HG02973 (cell line): ENCODE data around the gene ZNF608.

Experiments
- ATAC-seq: cut with Tn5 transposase; IDR thresholded peaks from one replicate; pipeline ENCODE4 v1.9.1; 2021; ENCODE audit warnings: moderate library complexity; ENCODE audit not compliant: unreplicated experiment

Gene ZNF608, protein sequence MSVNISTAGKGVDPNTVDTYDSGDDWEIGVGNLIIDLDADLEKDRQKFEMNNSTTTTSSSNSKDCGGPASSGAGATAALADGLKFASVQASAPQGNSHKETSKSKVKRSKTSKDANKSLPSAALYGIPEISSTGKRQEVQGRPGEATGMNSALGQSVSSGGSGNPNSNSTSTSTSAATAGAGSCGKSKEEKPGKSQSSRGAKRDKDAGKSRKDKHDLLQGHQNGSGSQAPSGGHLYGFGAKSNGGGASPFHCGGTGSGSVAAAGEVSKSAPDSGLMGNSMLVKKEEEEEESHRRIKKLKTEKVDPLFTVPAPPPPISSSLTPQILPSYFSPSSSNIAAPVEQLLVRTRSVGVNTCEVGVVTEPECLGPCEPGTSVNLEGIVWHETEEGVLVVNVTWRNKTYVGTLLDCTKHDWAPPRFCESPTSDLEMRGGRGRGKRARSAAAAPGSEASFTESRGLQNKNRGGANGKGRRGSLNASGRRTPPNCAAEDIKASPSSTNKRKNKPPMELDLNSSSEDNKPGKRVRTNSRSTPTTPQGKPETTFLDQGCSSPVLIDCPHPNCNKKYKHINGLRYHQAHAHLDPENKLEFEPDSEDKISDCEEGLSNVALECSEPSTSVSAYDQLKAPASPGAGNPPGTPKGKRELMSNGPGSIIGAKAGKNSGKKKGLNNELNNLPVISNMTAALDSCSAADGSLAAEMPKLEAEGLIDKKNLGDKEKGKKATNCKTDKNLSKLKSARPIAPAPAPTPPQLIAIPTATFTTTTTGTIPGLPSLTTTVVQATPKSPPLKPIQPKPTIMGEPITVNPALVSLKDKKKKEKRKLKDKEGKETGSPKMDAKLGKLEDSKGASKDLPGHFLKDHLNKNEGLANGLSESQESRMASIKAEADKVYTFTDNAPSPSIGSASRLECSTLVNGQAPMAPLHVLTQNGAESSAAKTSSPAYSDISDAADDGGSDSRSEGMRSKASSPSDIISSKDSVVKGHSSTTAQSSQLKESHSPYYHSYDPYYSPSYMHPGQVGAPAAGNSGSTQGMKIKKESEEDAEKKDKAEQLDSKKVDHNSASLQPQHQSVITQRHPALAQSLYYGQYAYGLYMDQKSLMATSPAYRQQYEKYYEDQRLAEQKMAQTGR (N-terminal part only)

DNA sequence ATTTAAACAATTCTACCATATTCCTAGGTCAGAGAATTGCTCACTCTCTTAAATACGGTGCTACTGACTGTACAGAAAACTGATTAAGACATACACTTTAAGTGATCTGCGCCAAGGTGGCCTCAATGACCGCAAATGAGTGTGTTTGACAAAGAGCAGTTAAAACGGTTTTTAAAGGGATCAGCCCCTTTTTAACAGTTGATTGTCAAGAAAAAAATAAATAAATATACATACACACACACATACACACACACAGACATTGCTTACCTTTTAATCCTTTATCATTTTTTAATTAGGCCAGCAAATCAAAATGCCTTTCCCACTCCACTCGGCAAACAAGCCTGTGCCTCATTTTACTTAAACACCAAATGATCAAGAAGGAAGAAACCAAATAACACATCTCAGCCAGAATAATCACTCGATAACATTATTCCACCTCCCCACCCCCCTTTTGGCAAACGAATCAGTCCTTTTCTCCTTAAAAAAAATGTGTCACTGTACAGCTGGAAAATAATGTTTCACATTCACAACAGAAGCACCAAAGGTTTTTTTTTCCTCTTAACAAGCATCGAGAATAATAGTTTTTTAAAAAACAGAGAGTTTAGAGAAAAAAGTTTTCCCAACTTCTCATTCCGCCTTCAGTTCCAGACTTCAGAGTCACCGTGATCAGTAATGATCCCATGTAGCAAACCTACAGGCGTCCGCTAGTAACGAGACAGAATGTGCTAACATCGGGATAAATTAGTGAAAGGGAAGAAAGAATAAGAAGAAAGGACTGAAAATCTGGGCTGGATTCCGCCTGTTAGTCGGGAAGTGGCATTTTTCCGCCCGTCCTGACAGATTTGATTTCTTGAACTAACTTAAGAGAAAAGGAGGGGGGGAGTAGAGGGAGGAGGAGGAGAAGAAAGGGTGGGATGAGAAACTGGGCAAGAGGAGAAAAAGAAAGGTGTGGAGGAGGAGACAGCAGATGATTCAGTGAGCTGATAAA is at the start of gene ZNF608:
Gene ZNF608 (minus strand): TSS at position 712 of the 988 bp plus-strand sequence. CDS start 1,650 bp downstream, outside the sequence.
- no peak for ATAC-seq

DNA sequence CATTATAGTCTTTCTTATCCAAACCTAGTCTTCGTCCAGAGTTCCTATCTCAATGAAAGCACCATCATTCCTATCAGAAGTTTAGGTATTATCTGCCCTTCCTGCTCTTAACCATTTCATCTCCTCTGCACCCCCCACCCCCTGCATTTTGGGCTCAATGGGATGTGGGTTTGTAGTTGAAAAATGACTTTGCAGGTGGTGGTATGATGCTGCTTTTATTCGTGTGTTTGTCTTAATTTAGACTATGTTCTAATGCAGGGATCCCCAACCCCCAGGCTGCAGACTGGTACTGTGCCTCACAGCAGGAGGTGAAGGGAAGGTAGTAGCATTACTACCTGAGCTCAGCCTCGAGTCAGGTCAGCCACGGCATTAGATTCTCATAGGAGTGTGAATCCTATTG is 49.4 kb upstream of the ZNF608 start:
- peak; percentile 43 for ATAC-seq

DNA sequence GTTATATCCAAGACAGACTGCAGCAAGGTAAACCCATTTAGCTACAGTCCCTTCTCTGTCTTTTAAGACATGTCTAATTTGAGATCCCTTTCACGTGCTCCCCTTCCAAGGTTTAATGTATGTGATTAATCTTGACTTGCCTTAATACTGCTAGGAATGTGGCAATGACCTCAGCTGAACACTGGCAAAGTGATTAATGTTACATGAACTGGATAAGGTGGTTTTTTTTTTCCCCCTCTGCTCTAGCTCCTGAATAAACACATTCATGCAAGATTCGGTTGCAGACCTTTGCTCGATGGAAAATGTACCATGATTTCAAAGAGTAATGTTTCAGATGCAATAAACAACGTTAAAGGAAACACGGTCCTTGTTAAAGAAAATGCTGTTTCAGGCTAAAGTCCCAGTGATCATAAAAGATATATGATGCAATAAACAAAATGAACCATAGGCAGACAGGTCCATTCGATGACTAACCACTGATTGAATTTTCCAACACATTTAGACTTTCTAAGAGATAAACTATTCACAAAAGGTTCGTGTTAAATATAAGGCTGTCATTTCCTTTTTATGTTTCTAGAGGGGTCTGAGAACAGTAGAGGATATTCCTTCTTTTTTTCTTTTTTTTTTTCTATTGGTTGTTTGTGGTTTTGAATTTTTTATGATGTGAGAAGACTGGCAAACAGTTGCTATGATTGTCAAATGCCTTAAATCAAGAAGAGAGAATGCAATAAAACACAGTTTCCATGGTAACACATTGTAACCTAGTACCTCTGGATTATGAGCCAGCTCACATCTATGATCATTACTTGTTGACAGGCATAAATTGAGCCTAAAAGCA is 44.7 kb upstream of the ZNF608 start:
- ATAC-seq, result no peak

DNA sequence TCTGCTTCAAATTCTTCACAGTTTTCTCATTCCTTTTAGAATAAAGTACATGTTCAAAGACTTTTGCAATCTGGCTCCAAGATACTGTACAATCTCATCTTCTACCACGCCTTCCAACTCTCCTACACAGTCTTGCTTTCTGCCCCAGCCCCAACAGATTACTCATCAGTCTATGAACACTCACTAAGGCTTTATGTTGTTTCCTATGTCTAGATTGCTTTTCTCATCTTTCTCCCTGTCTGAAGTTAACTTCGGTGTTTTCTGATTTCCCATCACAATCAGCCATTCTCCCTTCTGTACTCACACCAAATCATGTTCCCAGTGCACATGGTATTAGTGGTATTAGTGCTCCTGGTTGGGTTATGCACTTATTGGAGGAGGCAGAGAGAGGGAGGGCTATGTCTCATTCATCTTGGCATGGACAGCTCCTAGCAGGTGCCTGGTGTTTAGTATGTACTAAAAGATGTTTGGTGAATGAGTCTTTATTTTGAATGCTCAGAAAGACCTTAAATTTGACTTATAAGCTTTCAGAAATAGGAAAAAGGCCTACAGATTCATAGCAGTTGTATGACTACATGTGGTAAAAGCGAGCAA is 44.0 kb upstream of the ZNF608 start:
- no peak for ATAC-seq

DNA sequence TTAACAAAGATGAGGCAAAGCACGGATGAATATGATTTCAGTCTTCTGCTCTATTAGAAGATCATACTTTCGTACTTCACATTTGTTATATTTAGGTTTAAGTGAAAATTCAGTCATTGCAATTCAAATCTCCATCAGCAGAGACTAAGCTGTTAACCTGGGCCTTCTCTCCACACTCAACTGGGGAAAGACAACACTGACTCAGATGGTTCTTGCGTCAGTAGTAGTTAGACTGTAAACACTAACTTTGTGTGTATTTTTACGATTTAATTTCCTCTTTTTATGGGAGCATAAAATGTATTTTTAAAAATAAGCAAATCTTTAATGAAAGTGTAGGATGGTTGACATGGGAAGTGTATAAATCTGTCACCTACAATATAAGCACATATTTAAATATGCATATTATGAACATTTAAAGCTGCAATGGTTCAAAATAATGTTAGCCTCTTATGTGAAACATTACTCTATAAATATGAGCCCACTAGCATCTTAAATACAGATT is 42.7 kb upstream of the ZNF608 start:
- no peak for ATAC-seq

DNA sequence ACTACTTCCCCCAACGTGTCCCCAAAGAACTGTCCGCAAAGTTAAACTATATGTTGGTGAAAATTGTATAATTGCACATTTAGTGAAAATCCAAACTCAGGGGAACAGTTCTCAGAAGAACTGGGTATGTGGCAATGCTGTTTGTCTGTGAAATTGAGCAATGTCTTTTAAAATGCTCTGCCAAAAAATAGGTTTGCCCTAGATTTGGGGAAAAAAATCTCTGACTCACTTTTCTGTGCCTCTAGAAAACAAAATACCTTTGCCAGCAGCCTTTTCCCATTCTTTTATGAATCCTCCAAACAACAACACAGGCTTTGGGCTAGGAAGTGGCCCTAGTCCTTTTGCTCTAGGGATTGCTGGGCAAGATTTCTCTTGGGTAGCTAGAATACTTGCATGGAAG is 37.4 kb upstream of the ZNF608 start:
- no peak for ATAC-seq

DNA sequence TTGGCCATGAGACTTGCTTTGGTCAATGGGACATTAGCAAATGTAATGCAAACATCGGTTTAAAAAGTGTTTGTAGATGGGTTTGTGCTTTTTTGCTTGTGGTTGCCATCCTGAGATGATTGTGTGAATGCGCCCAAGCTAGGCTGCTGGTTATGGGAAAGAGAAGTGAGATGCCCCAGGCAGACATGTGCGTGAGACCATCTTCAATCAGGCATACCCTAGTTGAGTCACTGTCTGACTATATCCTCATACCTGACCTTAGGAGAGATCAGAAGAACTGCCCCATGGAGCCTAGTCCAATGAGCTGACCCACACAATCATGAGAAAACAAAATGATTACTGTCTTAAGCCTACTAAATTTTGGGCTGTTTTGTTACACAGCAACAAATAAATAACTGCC is 36.8 kb upstream of the ZNF608 start:
- ATAC-seq, result no peak

DNA sequence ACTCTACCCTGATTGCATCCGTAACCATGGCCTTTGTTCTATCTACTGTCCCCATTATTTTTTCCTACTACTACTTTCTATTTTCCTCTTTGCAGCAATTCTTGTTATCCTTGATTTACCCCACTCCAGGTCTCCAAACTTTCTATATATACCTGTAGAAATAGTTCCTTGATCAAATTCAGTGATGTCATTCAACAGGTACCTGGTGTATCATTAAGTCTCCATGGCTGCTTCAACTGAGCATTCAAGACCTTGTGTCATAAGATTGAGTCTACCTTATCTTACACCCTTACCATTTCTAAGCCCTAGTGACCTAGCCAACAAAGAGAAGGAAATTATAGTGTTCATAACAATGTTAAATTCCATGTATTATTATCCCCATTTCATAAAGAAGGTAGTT is 35.8 kb upstream of the ZNF608 start:
- no peak for ATAC-seq

DNA sequence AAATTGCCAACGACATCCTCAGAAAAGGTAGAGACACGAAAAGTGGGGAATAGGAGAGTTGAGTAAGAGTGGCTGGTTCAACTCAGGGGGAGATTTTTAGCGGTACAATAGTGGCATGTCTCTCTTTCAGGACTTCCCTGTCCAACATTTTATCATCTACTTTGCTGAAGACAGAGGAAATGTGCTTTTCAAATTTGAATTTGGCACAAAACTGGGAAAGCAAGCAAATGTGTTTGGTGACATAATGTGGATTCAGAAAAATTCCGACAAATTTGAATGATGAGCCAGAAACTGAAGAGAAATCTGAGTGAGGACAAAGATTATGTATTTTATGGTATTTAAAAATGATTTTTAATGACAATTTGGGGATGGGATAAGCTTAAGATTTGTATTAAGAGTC is 33.6 kb upstream of the ZNF608 start:
- no peak for ATAC-seq

DNA sequence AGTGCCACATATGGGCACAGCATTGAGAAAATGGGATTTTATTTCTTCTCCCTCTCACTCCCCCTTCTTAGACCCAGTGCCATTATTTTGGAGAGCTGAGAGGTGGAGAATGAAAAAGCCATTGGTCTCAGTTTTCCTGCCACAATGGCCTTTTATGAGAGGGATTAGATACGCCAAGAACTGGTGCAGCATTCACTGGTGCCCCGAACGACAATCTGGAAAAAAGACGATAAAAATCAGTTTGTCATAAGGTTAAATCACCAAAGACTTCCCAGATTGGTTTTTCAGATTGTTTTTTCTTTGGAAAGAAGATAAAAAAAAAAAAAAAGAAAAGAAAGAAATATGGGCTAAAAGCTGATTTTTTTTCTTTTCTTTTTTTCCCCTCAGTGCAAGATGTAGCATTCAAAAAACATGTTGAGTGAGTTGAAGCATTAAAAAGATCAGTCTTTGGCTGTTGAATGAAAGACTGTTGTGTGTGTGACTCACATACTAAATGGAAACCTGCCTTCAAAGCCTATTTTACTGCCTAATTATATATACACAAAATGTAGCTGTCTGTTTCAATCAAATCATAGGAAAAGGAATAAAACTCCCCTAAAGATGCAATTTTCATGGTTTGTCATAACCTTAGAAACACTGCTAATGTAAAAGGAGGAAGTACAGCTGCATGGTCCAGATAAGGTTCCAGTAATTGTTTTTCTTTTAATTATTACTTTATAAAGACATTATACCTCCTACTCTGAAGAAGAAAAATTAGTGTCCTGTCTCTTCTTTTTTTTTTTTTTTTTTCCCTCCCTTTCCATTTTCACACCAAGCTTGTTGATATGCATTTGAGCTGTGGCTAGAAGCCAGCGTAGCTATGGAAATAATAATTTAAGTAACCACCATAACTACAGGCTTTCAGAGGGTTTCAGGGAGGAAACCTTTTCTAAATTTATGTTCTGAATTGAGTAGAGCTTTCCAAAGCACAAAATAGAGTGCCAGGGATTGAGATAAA is 27.2 kb upstream of the ZNF608 start:
- ATAC-seq, result no peak

DNA sequence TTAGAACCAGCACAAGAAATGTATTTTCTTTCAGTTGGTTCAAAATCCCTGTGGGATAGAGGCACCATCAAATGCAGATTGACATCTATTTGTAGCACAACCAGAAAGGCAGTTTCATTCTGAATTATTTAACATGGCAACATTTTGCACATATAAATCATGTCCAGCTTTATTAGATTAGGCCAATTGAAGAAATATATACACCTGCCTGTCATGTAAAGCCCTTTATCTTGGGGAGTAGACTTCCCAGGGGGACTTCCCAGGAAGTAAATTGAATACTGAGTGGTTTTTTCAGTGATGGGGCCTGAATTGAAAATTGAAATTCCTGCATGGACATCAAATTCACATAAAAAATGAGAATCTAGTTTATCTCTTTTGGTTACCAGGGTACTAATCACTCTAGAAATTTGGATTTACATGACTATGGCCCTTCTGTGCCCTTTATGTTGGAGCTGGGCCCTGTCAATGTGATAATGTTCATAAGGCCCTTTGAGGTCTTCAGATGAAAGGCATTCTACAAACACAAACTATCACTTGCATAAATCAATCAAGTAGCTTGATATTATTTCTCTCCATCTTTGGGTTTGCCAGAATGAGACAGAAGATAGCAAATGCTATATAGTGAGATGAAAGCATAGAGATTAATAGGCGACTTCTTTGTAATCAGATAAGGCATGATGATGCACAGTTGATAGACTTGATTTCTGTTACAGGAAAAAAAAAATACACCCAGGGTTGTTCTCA is 26.2 kb upstream of the ZNF608 start:
- ATAC-seq, result no peak

DNA sequence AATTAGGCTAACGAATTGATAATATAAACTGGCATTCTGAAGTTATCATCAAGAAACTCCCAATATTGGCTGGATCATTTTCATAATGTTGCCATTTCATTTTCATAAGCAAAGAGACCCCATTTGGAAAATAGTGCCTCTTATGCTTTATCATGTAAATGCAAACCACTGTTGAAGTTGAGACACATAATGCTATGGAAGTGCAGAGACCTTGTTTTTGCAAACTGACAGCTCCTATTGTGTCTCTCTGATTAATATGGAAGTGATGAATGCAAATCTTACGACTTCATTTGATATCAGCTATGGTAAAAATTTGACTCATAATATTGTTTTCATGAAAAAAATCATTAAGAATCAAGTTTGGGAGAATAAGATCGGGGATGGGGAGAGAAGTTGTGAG is 25.3 kb upstream of the ZNF608 start:
- ATAC-seq, result no peak

DNA sequence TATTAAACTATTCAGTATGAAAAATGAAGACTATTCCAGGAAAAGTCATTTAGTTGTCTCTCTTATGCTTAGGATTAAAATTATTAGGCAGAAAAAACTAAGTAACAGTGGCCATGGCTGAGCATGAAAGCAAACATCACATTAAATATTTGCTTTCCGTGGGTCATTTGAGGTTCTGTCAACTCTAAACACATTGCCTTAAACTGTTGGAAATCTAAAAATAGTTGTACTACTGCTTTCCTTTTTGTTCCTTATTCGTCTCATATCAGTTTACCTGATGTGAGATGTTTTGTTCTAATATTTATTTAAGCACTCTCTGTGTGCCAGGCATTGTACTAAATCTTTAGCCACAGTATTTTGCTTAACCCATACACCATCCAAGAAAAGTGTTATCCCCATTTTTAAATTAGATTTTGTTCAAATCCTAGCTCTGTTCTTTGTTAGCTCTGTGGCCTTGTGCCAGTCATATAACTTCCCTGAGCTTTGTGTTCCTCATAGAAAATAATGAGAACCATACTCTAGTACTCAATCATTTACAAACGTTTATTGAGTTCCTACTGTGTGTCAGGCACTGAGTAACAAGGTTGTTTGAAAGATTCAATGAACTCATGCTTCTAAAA is 18.7 kb upstream of the ZNF608 start:
- ATAC-seq, result no peak

DNA sequence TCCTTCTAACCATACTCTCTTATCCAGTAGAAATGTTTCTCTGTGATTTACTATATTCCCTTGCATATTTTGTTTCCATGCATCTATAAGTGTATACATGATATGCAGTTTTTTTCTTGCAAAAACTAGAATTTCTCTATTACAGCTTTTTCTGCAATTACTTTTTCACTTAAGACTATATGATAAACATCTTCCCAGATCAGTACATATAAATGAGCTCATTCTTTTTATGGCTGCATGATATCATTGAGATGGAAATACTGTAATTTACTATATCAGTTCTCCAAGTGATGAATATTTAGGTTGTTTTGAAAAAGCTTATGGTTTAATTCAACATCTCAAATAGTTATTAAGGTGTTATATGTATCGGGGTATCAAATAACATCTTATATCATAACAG is 18.1 kb upstream of the ZNF608 start:
- ATAC-seq, result no peak

DNA sequence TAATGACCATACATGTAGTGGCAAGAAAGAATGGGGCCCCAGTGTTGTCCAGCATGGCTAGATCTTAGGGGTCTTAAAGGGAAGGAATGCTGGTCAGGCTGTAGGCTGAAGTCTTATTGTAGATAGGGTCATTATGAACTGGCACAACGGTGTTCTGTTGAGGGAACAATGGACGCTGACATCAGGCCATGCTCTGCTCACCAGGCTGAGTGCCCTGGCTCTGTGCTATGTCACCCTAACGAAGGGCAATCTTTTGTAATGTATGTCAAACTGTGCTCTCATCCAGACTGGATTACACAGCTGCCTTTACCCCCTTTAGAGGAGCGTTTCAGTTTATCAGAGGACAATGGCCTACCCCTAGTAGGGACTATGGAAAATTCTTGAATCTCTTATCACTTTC is 14.6 kb upstream of the ZNF608 start:
- ATAC-seq, result no peak

DNA sequence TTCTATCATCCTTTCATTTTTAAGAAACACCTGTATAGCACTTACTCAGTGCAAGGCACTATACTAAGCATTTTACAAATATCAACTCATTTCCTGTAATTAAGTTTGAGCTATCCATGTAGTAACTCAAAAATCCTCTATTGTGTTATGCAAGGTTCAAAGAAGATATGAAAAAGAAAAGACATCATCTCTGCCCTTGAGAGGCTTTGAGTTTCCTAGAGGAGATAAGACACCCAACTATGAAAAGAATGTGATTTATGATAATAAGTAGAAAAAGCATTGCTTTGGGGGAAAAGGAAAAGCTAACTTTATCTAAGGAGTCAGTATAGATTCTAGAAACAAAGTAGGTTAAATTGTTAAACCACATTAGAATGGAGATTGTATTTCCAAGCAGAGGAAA is 14.2 kb upstream of the ZNF608 start:
- no peak for ATAC-seq

DNA sequence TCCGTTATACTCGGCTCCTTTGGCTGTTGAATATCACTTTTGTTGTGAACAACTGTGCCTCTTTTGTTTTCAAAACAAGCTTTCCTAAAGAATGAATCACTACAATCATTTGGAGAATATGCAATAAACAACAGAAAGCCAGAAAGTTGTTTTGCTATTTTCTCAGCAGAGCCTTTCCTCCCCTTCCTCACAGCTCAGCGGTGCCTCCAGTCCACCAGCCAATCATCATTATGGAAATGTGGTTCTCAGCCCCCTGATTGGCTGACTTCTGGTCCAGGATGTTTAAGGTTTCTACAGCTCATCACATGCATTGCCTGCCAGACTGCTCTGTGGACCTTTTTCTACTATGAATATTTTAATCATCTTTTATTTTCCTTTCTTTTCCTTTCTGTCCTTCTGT is 9.1 kb upstream of the ZNF608 start:
- ATAC-seq, result no peak
